ENCODE measurements around the gene RASL11A. TPM values are rescaled to one million over a fixed set of nuclear protein-coding genes. Genes with fewer than 3 reads are reported as not detected.

Gene RASL11A
- total RNA-seq, 6 donors from 2014 or later: 11.5 to 28.4 (median 17.0) TPM

GRCh38 chr13:27280009-27280656, 9.5 kb downstream of the RASL11A start:
- DNase-seq (no peak), ATAC-seq (ENCODE audit: low FRiP score in 2 of 2) (no peak)
- Histone ChIP-seq H3K4me3 (no peak overlapping the region), H3K9me3 (no peaks in the 10 kb centered on the region), H3K27ac (no peak overlapping the region), H3K36me3 (no peaks in the 10 kb centered on the region), H3K27me3 (no peaks in the 10 kb centered on the region), H3K4me1 (no peaks in the 10 kb centered on the region)
- WGBS, 2 donors: 57 to 67% methylated on average over 2 to 5 of the region's 5 CpGs
- TF ChIP-seq CTCF (IDR thresholded peaks at IDR 0.05): no peak
- TF ChIP-seq EP300 (IDR thresholded peaks at IDR 0.05): no peak
- TF ChIP-seq POLR2A (IDR thresholded peaks at IDR 0.05): no peak
- no peak for TF ChIP-seq POLR2AphosphoS5 (IDR thresholded peaks at IDR 0.05)

GRCh38 chr13:27280841-27281240, 10.2 kb downstream of the RASL11A start:
- TF ChIP-seq EP300 (IDR thresholded peaks at IDR 0.05) (no peak), POLR2AphosphoS5 (IDR thresholded peaks at IDR 0.05) (no peak), CTCF (IDR thresholded peaks at IDR 0.05) (no peak), POLR2A (IDR thresholded peaks at IDR 0.05) (no peak)
- H3K4me1 ChIP-seq: no peaks in the 10 kb centered on the region
- H3K4me3 ChIP-seq: no peak overlapping the region
- no peaks in the 10 kb centered on the region for H3K27me3 ChIP-seq
- 84 to 90% methylated on average over 3 to 4 of the region's 4 CpGs for WGBS, 2 donors
- no peak for ATAC-seq (ENCODE audit: low FRiP score in 2 of 2)
- DNase-seq: no peak
- H3K36me3 ChIP-seq: no peaks in the 10 kb centered on the region
- H3K9me3 ChIP-seq: no peaks in the 10 kb centered on the region
- H3K27ac ChIP-seq: no peak overlapping the region

GRCh38 chr13:27281420-27281819, 10.8 kb downstream of the RASL11A start:
- no peaks in the 10 kb centered on the region for H3K9me3 ChIP-seq
- no peak for ATAC-seq (ENCODE audit: low FRiP score in 2 of 2)
- H3K27me3 ChIP-seq: no peaks in the 10 kb centered on the region
- H3K4me3 ChIP-seq: no peak overlapping the region
- H3K27ac ChIP-seq: no peak overlapping the region
- no peaks in the 10 kb centered on the region for H3K4me1 ChIP-seq
- DNase-seq: no peak
- 68 to 85% methylated on average over 1 of the region's 1 CpG for WGBS, 2 donors
- H3K36me3 ChIP-seq: no peaks in the 10 kb centered on the region
- TF ChIP-seq POLR2AphosphoS5 (IDR thresholded peaks at IDR 0.05) (no peak), POLR2A (IDR thresholded peaks at IDR 0.05) (no peak), CTCF (IDR thresholded peaks at IDR 0.05) (no peak), EP300 (IDR thresholded peaks at IDR 0.05) (no peak)

DNA sequence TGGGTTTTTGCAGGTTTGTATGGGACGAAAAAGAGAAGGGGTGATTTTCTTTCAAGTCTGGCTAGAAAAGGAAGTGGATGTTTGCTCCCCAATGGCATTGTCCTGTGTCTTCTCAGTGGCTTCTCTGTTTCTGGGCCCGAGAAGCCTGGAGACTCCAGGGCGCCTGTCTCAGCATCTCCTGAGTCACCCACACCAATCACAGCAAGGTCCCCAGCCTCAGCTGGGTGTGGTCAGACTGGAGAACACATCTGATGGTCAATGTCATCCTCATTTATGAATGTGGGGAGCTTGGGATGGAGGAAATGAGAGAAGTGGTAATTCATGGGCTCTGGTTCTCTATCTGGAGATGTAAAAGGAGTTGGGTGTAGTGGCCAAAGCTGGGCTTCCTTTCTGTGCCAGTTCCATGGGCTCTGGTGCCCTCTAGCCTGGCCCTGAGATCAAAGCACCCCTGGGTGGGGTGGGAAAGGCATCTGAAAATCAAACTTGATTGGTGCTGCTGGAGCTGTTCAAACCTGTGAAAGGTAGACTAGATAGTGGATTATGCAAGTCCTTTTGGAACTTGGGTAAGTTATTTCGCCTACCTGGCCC, 13.4 kb downstream of the RASL11A start:
- H3K27me3 ChIP-seq: no peaks in the 10 kb centered on the region
- H3K27ac ChIP-seq: no peak overlapping the region
- H3K9me3 ChIP-seq: no peaks in the 10 kb centered on the region
- ATAC-seq (ENCODE audit: low FRiP score in 2 of 2) (peak; percentile 58 to 74), DNase-seq (peak in 1 of 2 donors; percentile 42)
- no peaks in the 10 kb centered on the region for H3K36me3 ChIP-seq
- H3K4me3 ChIP-seq: no peak overlapping the region
- TF ChIP-seq CTCF (IDR thresholded peaks at IDR 0.05) (peak in 3 of 6 experiments; percentile 28 to 46 (median 39)), POLR2A (IDR thresholded peaks at IDR 0.05) (no peak)
- no peaks in the 10 kb centered on the region for H3K4me1 ChIP-seq
- 80 to 81% methylated on average over 4 of the region's 4 CpGs for WGBS, 2 donors

- TF ChIP-seq EP300 (IDR thresholded peaks at IDR 0.05): no peak
- no peaks in the 10 kb centered on the region for H3K27me3 ChIP-seq
- H3K27ac ChIP-seq: no peak overlapping the region
- DNase-seq (no peak), ATAC-seq (ENCODE audit: low FRiP score in 2 of 2) (no peak)
- no peak overlapping the region for H3K4me3 ChIP-seq
- H3K36me3 ChIP-seq: no peaks in the 10 kb centered on the region
- H3K4me1 ChIP-seq: no peaks in the 10 kb centered on the region
- H3K9me3 ChIP-seq: no peaks in the 10 kb centered on the region
- WGBS, 2 donors: 92 to 94% methylated on average over 4 of the region's 4 CpGs
Observed at GRCh38 chr13:27288392-27288791, 17.8 kb downstream of the RASL11A start.
